Measurements from ENCODE around the gene BICDL2.

DNA sequence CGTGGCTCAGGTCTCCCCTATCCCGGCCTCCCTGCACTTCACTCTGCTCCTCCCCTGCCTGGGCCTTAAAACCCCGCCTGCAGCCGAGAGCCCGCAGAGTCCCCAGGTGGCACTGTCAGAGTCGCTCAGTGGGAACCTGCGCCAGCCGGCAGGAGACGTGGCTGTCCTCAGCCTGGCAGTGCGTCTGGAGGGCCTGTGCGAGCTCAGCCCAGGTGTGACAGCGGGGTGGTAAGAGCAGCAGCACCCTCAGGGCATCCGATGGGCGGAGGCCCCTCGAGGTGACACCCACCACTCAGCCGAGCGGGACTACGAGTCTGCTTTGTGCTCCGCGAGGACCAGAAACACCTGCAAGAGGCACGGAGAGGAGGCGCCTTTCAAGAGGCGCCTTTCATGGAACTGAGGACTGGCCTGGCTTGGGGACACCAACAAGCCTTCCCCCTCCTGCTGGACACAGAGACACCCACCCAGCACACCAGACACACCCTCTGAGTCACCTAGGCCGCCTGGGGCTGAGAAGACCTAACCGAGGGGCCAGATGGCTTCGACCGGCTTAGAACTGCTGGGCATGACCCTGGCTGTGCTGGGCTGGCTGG is 23.8 kb downstream of the BICDL2 start, which contains the start of gene CLDN9:
- TF ChIP-seq, protein P1, sequence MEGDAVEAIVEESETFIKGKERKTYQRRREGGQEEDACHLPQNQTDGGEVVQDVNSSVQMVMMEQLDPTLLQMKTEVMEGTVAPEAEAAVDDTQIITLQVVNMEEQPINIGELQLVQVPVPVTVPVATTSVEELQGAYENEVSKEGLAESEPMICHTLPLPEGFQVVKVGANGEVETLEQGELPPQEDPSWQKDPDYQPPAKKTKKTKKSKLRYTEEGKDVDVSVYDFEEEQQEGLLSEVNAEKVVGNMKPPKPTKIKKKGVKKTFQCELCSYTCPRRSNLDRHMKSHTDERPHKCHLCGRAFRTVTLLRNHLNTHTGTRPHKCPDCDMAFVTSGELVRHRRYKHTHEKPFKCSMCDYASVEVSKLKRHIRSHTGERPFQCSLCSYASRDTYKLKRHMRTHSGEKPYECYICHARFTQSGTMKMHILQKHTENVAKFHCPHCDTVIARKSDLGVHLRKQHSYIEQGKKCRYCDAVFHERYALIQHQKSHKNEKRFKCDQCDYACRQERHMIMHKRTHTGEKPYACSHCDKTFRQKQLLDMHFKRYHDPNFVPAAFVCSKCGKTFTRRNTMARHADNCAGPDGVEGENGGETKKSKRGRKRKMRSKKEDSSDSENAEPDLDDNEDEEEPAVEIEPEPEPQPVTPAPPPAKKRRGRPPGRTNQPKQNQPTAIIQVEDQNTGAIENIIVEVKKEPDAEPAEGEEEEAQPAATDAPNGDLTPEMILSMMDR (IDR thresholded peaks at IDR 0.05) = no peak
- TF ChIP-seq POLR2AphosphoS5 (IDR thresholded peaks at IDR 0.05) = no peak
- TF ChIP-seq POLR2A (IDR thresholded peaks at IDR 0.05) = no peak

All from suprapubic skin (tissue), 4 donors.